ENCODE results near the gene PIEZO1.

The PIEZO1 gene

GRCh38 chr16:88715312-88716190 lies 69.5 kb downstream of the PIEZO1 start:
- DNase-seq, result no peak

GRCh38 chr16:88714420-88715302 lies 70.4 kb downstream of the PIEZO1 start:
- no peak for DNase-seq

DNA sequence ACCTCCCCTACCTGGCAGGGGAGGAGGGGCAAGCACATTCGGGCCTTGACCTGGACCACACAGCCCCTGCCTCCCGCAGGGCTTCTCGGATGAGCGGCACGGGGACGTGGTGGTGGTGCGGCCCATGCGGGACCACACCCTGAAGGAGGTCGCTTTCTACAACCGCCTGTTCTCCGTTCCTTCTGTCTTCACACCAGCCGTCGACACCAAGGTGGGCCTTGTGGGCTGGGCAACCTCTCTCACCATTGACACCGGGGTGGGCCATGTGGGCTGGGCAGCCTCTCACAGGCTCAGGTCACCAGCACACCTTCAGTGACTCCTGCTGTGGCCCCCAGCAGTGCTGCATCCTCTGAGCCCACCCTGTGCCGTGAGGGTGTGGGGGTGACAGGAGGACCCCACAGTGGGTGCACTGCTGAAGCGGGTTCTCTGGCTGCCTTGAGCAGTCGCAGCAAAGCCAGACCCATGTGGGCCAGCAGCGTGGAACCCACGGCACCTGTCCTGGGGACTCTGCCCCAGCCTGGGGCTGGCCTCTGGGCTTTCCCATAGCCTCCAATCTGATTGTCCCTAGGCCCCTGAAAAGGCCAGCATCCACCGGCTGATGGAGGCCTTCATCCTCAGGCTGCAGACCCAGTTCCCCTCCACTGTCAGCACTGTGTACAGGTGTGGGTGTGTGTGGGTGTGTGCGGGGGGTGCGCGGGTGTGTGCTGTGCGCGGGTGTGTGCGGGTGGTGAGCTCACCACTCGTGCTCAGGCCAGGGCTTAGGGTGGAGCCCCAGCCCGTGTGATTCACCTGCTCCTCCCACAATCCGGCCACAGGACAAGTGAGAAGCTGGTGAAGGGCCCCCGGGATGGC lies 71.2 kb downstream of the PIEZO1 start:
- DNase-seq, result no peak

- DNase-seq, result no peak
Measured at GRCh38 chr16:88713054-88713453, 72.0 kb downstream of the PIEZO1 start.

DNA sequence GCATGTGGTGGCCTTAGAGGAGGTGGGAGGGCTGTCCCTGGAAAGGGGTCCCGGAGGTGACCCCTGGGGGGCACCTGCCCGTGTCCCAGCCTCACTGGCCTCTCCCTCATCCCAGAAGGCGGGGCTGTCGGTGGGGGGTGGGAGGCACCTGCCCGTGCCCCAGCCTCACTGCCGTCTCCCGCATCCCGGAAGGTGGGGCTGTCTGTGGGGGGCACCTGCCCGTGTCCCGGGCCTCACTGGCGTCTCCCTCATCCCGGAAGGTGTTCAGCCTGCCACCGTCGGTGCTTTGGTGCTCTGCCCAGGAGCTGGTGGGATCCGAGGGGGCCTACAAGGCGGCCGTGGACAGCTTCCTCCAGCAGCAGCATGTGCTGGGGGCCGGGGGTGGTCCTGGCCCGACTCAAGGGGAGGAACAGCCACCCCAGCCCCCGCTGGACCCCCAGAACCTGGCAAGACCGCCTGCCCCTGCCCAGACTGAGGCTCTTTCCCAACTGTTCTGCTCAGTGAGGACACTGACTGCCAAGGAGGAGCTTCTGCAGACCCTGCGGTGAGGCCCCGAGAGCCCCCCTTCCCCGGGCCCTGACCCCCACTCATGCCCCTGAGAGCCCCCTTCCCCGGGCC lies 72.5 kb downstream of the PIEZO1 start:
- no peak for DNase-seq

DNA sequence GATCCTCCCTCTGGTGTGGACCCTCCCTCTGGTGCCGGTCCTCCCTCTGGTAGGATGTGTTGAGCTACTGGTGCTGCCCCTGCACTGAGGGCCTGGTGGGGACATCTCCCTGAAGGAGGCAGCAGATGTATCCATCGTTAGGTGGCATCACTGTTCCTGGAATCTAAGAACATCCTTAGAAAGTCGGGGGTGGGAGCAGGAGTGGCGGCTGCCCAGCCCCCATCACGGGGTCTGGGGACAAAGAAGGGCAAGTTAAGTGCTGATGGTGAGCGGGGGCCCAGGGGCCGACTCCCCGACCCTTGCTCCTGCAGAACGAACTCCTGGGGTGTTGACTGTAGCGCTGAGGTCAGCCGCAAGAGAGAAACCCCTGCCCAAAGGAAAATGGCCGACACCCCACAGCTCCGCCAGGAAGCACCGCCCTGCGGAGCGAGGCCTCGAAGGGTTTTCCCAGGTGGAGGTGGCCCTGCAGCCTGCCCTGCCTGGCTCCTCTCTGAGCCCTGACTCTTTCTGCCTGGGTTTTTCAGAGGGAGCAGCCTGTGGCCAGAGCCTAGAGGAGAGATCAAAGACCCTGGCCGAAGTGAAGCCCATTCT lies 73.2 kb downstream of the PIEZO1 start:
- DNase-seq, result no peak

DNA sequence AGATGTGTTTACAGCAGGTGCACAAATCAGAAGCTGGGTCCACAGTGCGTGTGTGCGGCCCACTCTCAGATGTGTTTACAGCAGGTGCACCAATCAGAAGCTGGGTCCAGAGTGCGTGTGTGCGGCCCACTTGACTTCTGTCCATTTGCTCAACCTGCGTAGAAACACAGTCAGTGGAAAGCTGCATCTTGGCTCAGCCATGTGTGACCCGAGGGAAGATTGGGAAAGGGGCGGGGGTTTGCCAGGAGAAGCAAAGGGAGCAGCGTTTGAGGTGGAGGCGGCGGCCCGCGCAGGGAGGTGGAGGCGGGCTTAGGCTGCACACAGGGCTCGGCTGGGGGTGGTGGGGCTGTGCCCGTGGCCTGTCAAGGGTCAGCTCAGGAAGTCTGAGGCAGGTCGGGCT lies 74.5 kb downstream of the PIEZO1 start:
- DNase-seq, result no peak

DNA sequence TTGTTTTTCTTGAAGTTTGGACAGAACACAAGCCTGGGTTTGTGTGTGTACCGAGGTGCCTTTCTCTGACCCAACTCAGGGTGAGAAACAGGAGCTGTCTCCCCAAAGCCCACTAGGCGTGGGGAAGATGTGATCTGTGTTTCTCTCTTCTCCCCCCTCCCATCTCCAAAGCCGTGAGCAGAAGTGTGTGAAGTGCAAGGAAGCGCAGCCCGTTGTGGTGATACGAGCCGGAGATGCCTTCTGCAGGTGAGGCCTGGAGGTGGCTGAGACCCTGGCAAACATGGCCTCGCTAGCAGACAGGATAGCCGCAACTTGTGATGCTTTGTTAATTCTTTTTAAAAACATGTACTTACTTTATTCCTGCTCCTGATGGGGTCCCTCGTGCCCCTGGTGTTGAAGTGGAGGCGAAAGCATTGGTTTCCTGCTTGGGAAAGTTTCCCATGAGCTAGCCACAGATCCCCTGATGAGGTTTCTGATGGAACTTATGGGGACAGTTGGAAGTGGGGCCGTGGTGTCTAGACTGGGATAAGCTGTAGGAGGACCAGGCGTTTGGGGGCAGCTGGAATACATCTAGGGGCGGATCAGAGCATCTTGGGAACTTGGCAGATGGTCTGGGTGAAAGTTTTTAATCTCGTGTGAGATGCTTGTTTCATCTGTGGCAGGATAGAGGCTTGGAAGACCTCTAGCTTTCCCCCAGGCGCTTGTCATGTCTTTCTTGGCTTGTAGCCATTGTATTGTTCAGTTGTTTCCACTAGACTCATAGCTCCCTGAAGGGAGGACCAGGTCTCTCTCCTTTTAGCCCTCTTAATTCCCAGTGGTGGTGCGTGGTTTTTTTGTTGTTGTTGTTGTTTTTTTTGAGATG lies 77.8 kb downstream of the PIEZO1 start:
- DNase-seq, result no peak

DNA sequence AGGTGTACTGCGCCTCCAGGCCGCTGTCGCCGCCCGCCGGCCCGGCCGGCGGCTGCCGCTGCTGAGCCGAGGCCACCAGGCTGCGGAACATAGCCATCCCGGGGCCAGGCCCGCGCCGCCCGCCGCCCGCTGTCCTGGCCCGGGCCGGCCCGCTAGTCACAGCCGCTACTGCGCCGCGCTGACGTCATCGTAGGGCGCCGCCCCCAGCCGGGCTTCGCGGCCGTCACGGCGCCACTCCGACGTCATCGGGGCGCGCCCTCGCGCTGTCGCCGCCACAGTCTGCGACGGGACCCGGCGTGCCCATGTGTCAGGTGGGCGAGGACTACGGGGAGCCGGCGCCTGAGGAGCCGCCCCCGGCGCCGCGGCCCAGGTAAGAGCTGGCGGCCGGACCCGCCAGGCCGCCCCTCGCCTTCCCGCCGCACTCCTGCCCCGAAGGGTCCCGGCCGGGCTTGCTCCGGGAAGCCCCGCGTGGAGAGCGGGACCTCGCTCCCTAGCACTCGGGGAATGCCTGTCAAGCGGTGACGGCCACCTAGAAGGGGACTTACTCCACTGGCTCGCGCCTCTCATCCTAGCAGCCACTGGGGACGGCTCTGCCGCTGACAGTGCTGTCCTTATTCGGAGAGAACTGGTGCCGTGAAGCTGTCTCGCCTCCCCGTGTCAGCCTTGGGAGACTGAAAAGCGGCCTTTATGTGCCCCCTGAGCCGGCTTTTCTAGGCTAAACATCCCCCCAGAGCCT lies 78.6 kb downstream of the PIEZO1 start, which contains the start of the genes CTU2 and RNF166:
Gene CTU2, plus strand, starts transcription at position 275 of the 736 bp plus-strand sequence. Its CDS starts 28 bp downstream, at position 303.
Gene RNF166, minus strand, starts transcription at position 180 of the 736 bp plus-strand sequence. Its CDS starts 83 bp downstream, at position 97.
- peak; percentile 75 to 81 for DNase-seq

DNA sequence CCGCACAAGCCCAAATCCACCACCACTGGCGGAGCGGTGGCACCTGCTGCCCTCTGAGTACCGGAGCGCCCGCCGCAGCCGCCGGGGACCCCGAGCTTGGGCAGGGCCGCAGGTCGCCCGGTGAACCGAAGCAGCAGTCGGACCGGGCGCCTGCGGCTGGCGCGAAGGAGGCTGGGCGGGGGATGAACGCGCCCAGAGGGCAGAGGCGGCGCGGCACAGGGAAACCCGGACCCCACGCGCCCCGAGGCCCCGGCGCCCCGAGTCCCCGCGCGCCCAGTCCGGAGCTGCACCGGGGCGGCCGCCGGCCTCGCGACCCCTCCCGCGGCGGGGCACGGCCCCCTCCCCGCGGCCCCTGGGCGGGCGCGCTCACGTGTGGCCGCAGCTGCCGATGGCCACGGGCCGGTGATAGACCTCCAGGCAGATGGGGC lies 79.2 kb downstream of the PIEZO1 start:
- no peak for DNase-seq

DNA sequence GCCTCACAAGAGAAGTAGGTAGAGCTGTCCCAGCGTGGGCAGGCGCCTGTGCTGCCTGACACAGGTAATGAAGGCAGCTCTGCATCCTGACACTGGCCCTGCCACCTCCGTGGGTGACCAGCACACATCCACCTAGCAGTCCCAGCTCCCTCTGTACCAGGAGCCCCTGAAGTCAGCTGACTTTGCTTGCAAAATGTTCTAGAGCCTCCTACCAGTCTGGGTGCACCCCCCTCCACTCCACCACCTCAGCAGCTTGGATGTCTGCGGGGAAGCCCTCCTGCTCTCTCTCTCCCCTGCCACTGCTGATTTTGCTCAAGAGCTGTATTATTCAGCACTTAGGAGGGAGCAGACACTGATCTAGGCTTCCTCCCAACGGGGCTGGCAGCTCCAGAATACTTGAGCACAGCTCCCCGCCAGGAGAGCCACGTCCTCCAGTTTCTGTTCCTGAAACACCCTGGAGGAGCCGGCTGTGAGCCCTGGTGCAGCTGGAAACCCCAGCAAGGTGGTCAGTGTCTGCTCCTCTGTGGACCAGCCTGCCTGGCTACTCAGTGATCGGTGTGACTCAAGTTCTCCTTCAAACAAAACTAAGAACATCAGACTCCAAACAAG lies 79.8 kb downstream of the PIEZO1 start:
- no peak for DNase-seq

DNA sequence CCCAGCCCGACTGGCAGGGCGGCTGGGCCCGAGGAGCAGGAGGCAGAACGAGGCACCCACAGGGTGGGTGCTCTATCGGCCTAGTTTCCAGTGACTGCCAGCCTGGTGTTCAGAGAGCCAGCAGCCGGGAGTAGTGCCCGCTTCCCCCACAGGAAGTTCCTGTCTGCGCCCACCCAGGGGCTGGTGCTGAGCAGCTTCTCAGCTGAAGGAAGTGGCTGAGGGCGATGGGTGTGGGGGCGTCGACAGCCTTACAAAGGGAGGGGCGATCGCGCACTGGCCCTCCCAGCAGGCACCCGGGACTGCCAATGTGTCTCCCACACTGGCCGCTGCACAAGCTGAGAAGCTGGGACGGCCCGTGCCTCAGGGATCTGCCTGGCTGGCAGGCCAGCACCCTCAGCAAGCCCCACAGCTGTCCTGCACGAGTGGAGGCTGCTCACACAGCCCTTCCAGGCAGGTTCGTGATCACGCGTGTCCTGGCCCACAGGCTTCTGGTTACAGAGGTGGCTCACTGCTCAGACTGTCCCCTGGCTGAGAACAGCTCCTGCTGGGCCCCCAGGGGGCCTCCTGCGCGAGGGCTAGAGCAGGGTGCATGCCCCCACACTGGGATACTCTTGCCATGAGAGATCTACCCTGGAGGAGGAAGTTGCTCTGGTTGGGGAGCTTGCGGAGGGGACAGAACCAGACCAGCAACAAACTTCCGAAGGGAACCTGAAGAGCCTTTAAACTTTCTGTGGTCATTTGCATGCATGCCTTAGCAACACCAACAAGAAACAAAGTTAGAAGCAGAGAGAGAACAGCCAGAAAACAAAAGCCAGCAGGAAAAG lies 81.3 kb downstream of the PIEZO1 start:
- peak in 1 of 2 donors; percentile 40 for DNase-seq

DNA sequence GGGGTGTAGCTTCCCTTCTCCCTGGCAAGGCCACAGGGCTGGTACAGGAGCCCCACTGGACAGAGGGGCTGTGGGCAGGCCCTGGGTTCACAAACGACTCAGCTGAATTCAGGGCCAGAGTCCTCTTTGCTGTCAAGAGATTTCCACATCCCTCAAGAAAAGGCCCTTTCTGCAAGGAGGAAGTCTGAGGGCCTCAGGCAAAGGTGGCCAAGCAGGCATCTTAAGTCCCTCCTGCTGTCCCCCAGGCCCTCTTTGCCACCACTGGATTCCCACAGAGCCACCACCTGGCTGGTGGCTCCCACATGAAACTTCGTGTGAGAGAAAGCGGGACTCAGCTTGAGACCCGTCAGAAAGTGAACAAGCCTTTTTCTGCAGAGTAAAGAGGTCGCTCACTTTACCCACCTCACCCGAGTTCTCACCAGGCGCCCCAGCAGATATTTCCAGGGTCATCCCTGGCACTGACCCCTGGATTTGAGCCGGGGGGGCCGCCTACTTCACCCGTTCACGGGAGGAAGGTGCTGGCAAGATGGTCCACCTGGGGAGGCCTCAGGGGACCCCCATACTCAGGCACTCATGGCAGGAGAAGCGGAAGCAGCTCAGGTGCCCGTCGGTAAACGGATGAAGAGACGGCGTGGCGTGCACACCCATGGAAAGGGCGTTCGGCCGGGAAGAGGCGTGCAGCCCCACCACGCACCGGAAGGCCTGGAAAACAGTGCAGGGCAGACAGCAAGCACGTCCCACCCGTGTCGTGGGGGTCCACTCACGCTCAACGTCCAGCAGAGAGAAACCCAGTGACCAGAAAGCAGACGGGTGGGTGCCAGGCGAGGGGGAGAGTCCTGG lies 82.4 kb downstream of the PIEZO1 start:
- DNase-seq, result no peak

GRCh38 chr16:88701581-88702370 lies 83.2 kb downstream of the PIEZO1 start:
- DNase-seq, result no peak

DNA sequence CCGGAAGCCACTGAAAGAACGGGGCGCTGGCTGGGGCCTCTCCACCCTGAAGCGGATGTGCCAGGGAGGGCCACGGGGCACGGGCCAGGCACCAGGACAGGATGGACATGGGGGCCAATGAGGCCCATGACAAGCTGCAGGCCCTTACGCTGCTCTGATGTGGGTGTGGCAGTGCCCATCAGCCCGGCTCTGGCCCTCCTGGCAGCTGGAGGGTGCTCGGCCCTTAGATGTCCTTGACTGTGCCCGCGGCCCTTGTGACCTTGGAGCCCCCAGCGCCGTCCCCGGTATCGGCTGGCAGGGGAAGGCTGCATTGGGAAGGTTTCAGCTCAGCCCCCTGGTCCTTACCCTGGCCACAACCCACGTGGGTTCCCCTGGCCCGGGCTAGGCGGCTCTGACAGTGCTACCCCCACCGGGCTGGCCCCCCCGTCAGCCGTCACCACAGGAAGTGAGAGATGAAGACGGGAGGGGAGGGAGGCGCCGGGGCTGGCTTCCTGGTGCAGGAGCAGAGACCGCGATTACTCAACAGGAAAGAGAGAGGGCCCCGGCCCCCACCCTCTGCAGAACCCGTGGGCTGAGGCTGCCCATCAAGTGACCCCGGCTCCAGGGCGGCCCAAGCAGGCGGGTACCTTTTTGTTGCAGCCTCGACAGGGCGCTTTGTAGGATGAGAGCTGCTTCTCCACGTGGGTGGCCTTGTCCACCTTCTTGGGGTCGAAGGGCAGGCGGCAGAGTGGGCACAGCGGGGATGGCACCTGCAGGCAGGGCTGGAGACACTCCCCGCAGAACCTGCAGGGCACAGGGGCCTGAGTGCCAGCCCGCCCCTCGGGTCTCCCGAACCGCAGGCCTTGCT lies 84.2 kb downstream of the PIEZO1 start:
- DNase-seq, result peak in 1 of 2 donors; percentile 58

GRCh38 chr16:88700322-88700635 lies 84.7 kb downstream of the PIEZO1 start:
- no peak for DNase-seq

Data from hippocampal formation (tissue), 2 donors.